HepG2 (cell line): Measurements from ENCODE around the gene RNF13. TPM values are rescaled to one million over a fixed set of nuclear protein-coding genes. Genes with fewer than 3 reads are reported as not detected.

Experiments used
- ARID2 ChIP-seq: sonication (generic); formaldehyde crosslinking; IDR thresholded peaks from 2 replicates; pipeline ENCODE4 v1.8.1; 2022; ENCODE audit warnings: mild to moderate bottlenecking, missing genetic modification reagents, borderline replicate concordance
- ATRX ChIP-seq: sonication (generic); formaldehyde crosslinking; IDR thresholded peaks from 2 replicates; pipeline ENCODE4 v1.4.0; 2020; ENCODE audit warnings: missing genetic modification reagents, borderline replicate concordance
- CCDC6 ChIP-seq: sonication (generic); formaldehyde crosslinking; IDR thresholded peaks from 2 replicates; pipeline ENCODE4 v1.8.1; 2022; ENCODE audit warnings: mild to moderate bottlenecking, missing genetic modification reagents, moderate library complexity
- FOXA3 ChIP-seq: IDR thresholded peaks from 2 replicates; pipeline ENCODE4 v1.6.1; 2016; ENCODE audit warnings: missing genetic modification reagents, missing compliant biosample characterization
- GATAD1 ChIP-seq: IDR thresholded peaks from 2 replicates; pipeline ENCODE4 v1.6.1; 2016; ENCODE audit warnings: missing genetic modification reagents, missing compliant biosample characterization
- HDAC6 ChIP-seq: fragments of 200-600 bp; sonication (generic); IDR thresholded peaks from 2 replicates; pipeline ENCODE4 v1.7.0; 2017; ENCODE audit warnings: mild to moderate bottlenecking, antibody characterized with exemption, low read length, low read depth
- HNF4A ChIP-seq: sonication (generic); formaldehyde crosslinking; IDR thresholded peaks from 2 replicates; pipeline ENCODE4 v1.4.0; 2020; ENCODE audit warnings: missing genetic modification reagents
- MIXL1 ChIP-seq: IDR thresholded peaks from 2 replicates; pipeline ENCODE4 v1.6.1; 2016
- NFIB ChIP-seq: sonication (generic); formaldehyde crosslinking; IDR thresholded peaks from 2 replicates; pipeline ENCODE4 v1.9.0; 2021; ENCODE audit warnings: missing genetic modification reagents, mild to moderate bottlenecking, borderline replicate concordance
- NFYC ChIP-seq: IDR thresholded peaks from 2 replicates; pipeline ENCODE4 v1.6.1; 2016; ENCODE audit warnings: missing genetic modification reagents, missing compliant biosample characterization
- ONECUT2 ChIP-seq: sonication (generic); formaldehyde crosslinking; IDR thresholded peaks from 2 replicates; pipeline ENCODE4 v1.4.0; 2020; ENCODE audit warnings: missing genetic modification reagents
- REPIN1 ChIP-seq: sonication (generic); formaldehyde crosslinking; IDR thresholded peaks from 2 replicates; pipeline ENCODE4 v1.8.0; 2022; ENCODE audit warnings: missing genetic modification reagents, low read depth, mild to moderate bottlenecking, borderline replicate concordance
- RFXAP ChIP-seq: sonication (generic); formaldehyde crosslinking; IDR thresholded peaks from 2 replicates; pipeline ENCODE4 v1.4.0; 2020; ENCODE audit warnings: missing genetic modification reagents, borderline replicate concordance
- SNAPC2 ChIP-seq: sonication (generic); formaldehyde crosslinking; IDR thresholded peaks from 2 replicates; pipeline ENCODE4 v1.8.1; 2022; ENCODE audit warnings: mild to moderate bottlenecking, missing genetic modification reagents
- TAF1 ChIP-seq: sonication (generic); formaldehyde crosslinking; IDR thresholded peaks from 2 replicates; pipeline ENCODE4 v1.4.0; 2020; ENCODE audit warnings: missing genetic modification reagents
- THAP11 ChIP-seq: IDR thresholded peaks from 2 replicates; pipeline ENCODE4 v1.6.1; 2016; ENCODE audit warnings: missing biosample characterization, missing genetic modification reagents
- TRAFD1 ChIP-seq: sonication (generic); formaldehyde crosslinking; IDR thresholded peaks from 2 replicates; pipeline ENCODE4 v1.5.1; 2020; ENCODE audit warnings: missing genetic modification reagents, mild to moderate bottlenecking, borderline replicate concordance
- U2AF1 ChIP-seq: fragments of 200-400 bp; formaldehyde crosslinking; optimal IDR thresholded peaks from 2 replicates; pipeline ENCODE3; 2017; ENCODE audit warnings: mild to moderate bottlenecking, low read depth, low read length
- ZFYVE20 ChIP-seq: sonication (generic); formaldehyde crosslinking; IDR thresholded peaks from 2 replicates; pipeline ENCODE4 v1.8.0; 2023; ENCODE audit warnings: low read depth, mild to moderate bottlenecking, moderate library complexity, missing genetic modification reagents, borderline replicate concordance
- ZNF124 ChIP-seq: sonication (generic); formaldehyde crosslinking; IDR thresholded peaks from 2 replicates; pipeline ENCODE4 v1.4.0; 2020; ENCODE audit warnings: missing genetic modification reagents
- ZNF20 ChIP-seq: sonication (generic); formaldehyde crosslinking; IDR thresholded peaks from 2 replicates; pipeline ENCODE4 v1.4.0; 2020; ENCODE audit warnings: mild to moderate bottlenecking, moderate library complexity, missing genetic modification reagents
- ZNF598 ChIP-seq: sonication (generic); formaldehyde crosslinking; IDR thresholded peaks from 2 replicates; pipeline ENCODE4 v1.5.1; 2020; ENCODE audit warnings: mild to moderate bottlenecking, missing genetic modification reagents, borderline replicate concordance
- ZNF678 ChIP-seq: sonication (generic); formaldehyde crosslinking; IDR thresholded peaks from 2 replicates; pipeline ENCODE4 v1.4.0; 2020; ENCODE audit warnings: mild to moderate bottlenecking, missing genetic modification reagents
- ZNF720 ChIP-seq: sonication (generic); formaldehyde crosslinking; IDR thresholded peaks from 2 replicates; pipeline ENCODE4 v1.4.0; 2020; ENCODE audit warnings: missing genetic modification reagents
- polyA plus RNA-seq, 8 experiments: library from polyadenylated mRNA; depleted of rRNA in 3 of 8; stranded (reverse) in 7 of 8; unstranded in 1 of 8; fragments of >200 nt; fragmentation: Illumina TruSeq in 4 of 8; extraction: Trizol in 4 of 8; gene quantifications; 2 replicates each; pipeline versions ENCODE4 v1.2.1 to v1.2.3, GENCODE V29; 2011 to 2016; ENCODE audit warnings: low read depth in 4 of 8, missing spikeins in 1 of 8, mixed read lengths in 1 of 8; ENCODE audit not compliant: insufficient read depth in 1 of 8
- total RNA-seq, 5 experiments: library from RNA; depleted of rRNA; stranded (reverse); fragments of >200 nt; fragmentation: Illumina TruSeq; extraction: Trizol; gene quantifications; 2 replicates each; pipeline ENCODE4 v1.2.3, GENCODE V29; 2016; ENCODE audit warnings: low read depth in 1 of 5
- TF ChIP-seq, protein P1 (sequence below): sonication (generic); formaldehyde crosslinking; IDR thresholded peaks from 2 replicates; pipeline ENCODE4 v1.8.1; 2022; ENCODE audit warnings: low read depth, mild to moderate bottlenecking, missing genetic modification reagents

Gene RNF13
- total and polyA plus RNA-seq, 2 of the 13 experiments (the other 11 are each of a cell fraction or from before 2014, with no cell fraction given), result 39.8 to 46.0 TPM

GRCh38 chr3:149843502-149843901, 30.5 kb downstream of the RNF13 start (continued):
- TF ChIP-seq NFYC, result no peak
- 0 out of 2 replicates have a peak, but pooled peaks have one; percentile 67 for TF ChIP-seq SNAPC2 (CRISPR knock-in tag)
- TF ChIP-seq TRAFD1 (CRISPR knock-in tag), result no peak
- TF ChIP-seq U2AF1, result no peak
- TF ChIP-seq CCDC6 (CRISPR knock-in tag), result no peak
- TF ChIP-seq, protein P1, sequence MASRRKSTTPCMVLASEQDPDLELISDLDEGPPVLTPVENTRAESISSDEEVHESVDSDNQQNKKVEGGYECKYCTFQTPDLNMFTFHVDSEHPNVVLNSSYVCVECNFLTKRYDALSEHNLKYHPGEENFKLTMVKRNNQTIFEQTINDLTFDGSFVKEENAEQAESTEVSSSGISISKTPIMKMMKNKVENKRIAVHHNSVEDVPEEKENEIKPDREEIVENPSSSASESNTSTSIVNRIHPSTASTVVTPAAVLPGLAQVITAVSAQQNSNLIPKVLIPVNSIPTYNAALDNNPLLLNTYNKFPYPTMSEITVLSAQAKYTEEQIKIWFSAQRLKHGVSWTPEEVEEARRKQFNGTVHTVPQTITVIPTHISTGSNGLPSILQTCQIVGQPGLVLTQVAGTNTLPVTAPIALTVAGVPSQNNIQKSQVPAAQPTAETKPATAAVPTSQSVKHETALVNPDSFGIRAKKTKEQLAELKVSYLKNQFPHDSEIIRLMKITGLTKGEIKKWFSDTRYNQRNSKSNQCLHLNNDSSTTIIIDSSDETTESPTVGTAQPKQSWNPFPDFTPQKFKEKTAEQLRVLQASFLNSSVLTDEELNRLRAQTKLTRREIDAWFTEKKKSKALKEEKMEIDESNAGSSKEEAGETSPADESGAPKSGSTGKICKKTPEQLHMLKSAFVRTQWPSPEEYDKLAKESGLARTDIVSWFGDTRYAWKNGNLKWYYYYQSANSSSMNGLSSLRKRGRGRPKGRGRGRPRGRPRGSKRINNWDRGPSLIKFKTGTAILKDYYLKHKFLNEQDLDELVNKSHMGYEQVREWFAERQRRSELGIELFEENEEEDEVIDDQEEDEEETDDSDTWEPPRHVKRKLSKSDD (CRISPR knock-in tag), result no peak
- no peak for TF ChIP-seq TAF1 (CRISPR knock-in tag)
- TF ChIP-seq ZFYVE20 (CRISPR knock-in tag), result no peak
- 0 out of 2 replicates have a peak, but pooled peaks have one; percentile 15 for TF ChIP-seq THAP11
- no peak for TF ChIP-seq ATRX
- TF ChIP-seq RFXAP (CRISPR knock-in tag), result no peak
- TF ChIP-seq FOXA3 (CRISPR knock-in tag), result peak; percentile 55
- TF ChIP-seq ZNF20 (CRISPR knock-in tag), result no peak
- no peak for TF ChIP-seq ZNF720 (CRISPR knock-in tag)
- no peak for TF ChIP-seq HDAC6
- TF ChIP-seq ONECUT2 (CRISPR knock-in tag), result 0 out of 2 replicates have a peak, but pooled peaks have one; percentile 26
- peak; percentile 61; the same call in 1 of the 2 replicates for TF ChIP-seq MIXL1 (CRISPR knock-in tag)
- TF ChIP-seq NFIB, result no peak
- TF ChIP-seq HNF4A (CRISPR knock-in tag), result peak; percentile 98
- no peak for TF ChIP-seq GATAD1 (CRISPR knock-in tag)
- no peak for TF ChIP-seq ZNF678 (CRISPR knock-in tag)
- TF ChIP-seq ARID2, result peak; percentile 41; the same call in 1 of the 2 replicates
- TF ChIP-seq ZNF124 (CRISPR knock-in tag), result no peak
- TF ChIP-seq ZNF598 (CRISPR knock-in tag), result no peak
- peak; percentile 51; the same call in 1 of the 2 replicates for TF ChIP-seq REPIN1 (CRISPR knock-in tag)
